GM12878 (cell line): ENCODE measurements around the gene FN3K. TPM values are rescaled to one million over a fixed set of nuclear protein-coding genes. Genes with fewer than 3 reads are reported as not detected.

ENCODE experiments used
- ATAC-seq: fragments of 200-7000 bp; cut with Tn5 transposase; 3 replicates; pipeline ENCODE4 v1.9.1; 2020; ENCODE audit warnings: mild to moderate bottlenecking, moderate library complexity
- BruUV-seq: library from RNA; stranded (reverse); fragments of 400-500 nt; replicated peaks from 2 replicates; lab custom pipeline; 2021; lab: Mats Ljungman, UMichigan
- CTCF ChIA-PET: fragments of 300-600 bp; sonication (Branson Sonifier 250); formaldehyde crosslinking; extraction: SDS; loops from one replicate; lab custom pipeline; 2021; ENCODE audit warnings: inconsistent platforms; lab: Yijun Ruan, JAX
- POLR2A ChIA-PET: fragments of 350-600 bp; formaldehyde crosslinking; extraction: SDS; loops from one replicate; lab custom pipeline; 2021; ENCODE audit warnings: inconsistent platforms; lab: Charles Lee
- RAD21 ChIA-PET: fragments of 300-600 bp; sonication (Branson Sonifier 250); formaldehyde crosslinking; loops from one replicate; lab custom pipeline; 2023; ENCODE audit warnings: antibody characterized with exemption; ENCODE audit not compliant: unreplicated experiment; lab: Charles Lee
- SMC1A ChIA-PET: fragments of 300-600 bp; sonication (Branson Sonifier 250); formaldehyde crosslinking; loops from one replicate; lab custom pipeline; 2023; ENCODE audit not compliant: unreplicated experiment, uncharacterized antibody; lab: Charles Lee
- DNase-seq: peaks from one replicate; pipeline ENCODE4 v3.0.0-alpha.2; 2011; ENCODE audit warnings: low read depth, low spot score
- FAIRE-seq: peaks from 3 replicates; lab custom pipeline; 2011; peaks lifted over from hg19 to GRCh38; lab: Jason Lieb, UNC
- H2AFZ ChIP-seq: 2 replicates; pipeline ENCODE4 v1.6.0; 2011; ENCODE audit warnings: low read depth, low read length, control low read depth; ENCODE audit not compliant: control insufficient read depth
- H3K27ac ChIP-seq: 2 replicates; pipeline ENCODE4 v1.5.1; 2011; ENCODE audit warnings: control low read depth; ENCODE audit not compliant: control insufficient read depth, insufficient read depth
- H3K27me3 ChIP-seq, 2 experiments: replicated peaks in 1 of 2; 2 replicates each; pipeline versions ENCODE4 v1.6.0 to v1.6.1; 2011; ENCODE audit warnings: low read length in 1 of 2; ENCODE audit not compliant: control insufficient read depth in 2 of 2, insufficient read depth in 2 of 2
- H3K36me3 ChIP-seq, 2 experiments: 2 replicates each; pipeline ENCODE4 v1.5.1; 2011; ENCODE audit warnings: low read length in 1 of 2; ENCODE audit not compliant: control insufficient read depth in 2 of 2, insufficient read depth in 2 of 2
- H3K4me1 ChIP-seq: 2 replicates; pipeline ENCODE4 v1.6.1; 2011; ENCODE audit warnings: mild to moderate bottlenecking, low read length, moderate library complexity, mixed read lengths; ENCODE audit not compliant: control insufficient read depth, insufficient read depth
- H3K4me2 ChIP-seq: 2 replicates; pipeline ENCODE4 v1.6.0; 2011; ENCODE audit warnings: control low read depth; ENCODE audit not compliant: control insufficient read depth, insufficient read depth
- H3K4me3 ChIP-seq: fragments of 200-600 bp; sonication (generic); 2 replicates; pipeline ENCODE4 v1.5.1; 2016
- H3K79me2 ChIP-seq: 2 replicates; pipeline ENCODE4 v1.6.0; 2011; ENCODE audit warnings: low read length; ENCODE audit not compliant: control insufficient read depth, insufficient read depth
- H3K9ac ChIP-seq: 2 replicates; pipeline ENCODE4 v1.8.0; 2011; ENCODE audit warnings: low read length, control low read depth, mixed read lengths; ENCODE audit not compliant: control insufficient read depth, insufficient read depth
- H3K9me3 ChIP-seq: replicated peaks from 3 replicates; pipeline ENCODE4 v1.5.1; 2011; ENCODE audit warnings: mild to moderate bottlenecking, low read length; ENCODE audit not compliant: control insufficient read depth, insufficient read depth
- H4K20me1 ChIP-seq: 2 replicates; pipeline ENCODE4 v1.6.0; 2011; ENCODE audit not compliant: control insufficient read depth, insufficient read depth
- ASH2L ChIP-seq: fragments of 300-600, 200-600 bp; sonication (generic); IDR thresholded peaks from 2 replicates; pipeline ENCODE4 v1.6.1; 2017; ENCODE audit warnings: low read depth, mild to moderate bottlenecking, borderline replicate concordance
- ATF7 ChIP-seq: fragments of 450-650 bp; IDR thresholded peaks from 2 replicates; pipeline ENCODE4 v1.6.1; 2016; ENCODE audit warnings: low read depth, mild to moderate bottlenecking
- BACH1 ChIP-seq: fragments of 450-650 bp; IDR thresholded peaks from 2 replicates; pipeline ENCODE4 v1.6.1; 2017; ENCODE audit warnings: mild to moderate bottlenecking, borderline replicate concordance
- CBX3 ChIP-seq: fragments of 200-600 bp; sonication (generic); IDR thresholded peaks from 2 replicates; pipeline ENCODE4 v1.6.1; 2016; ENCODE audit warnings: low read depth, borderline replicate concordance
- IKZF1 ChIP-seq: fragments of 450-650 bp; conservative IDR thresholded peaks from 2 replicates; pipeline ENCODE4 v1.6.1; 2017; ENCODE audit warnings: antibody characterized with exemption, mild to moderate bottlenecking
- MTA3 ChIP-seq: IDR thresholded peaks from 2 replicates; pipeline ENCODE4 v1.6.1; 2012; ENCODE audit warnings: low read length, inconsistent platforms, borderline replicate concordance
- NFIC ChIP-seq: IDR thresholded peaks from 2 replicates; pipeline ENCODE4 v1.6.1; 2012; ENCODE audit warnings: low read depth, mild to moderate bottlenecking, inconsistent platforms, low read length, moderate library complexity
- NFYA ChIP-seq: IDR thresholded peaks from 2 replicates; pipeline ENCODE4 v1.6.1; 2011; ENCODE audit warnings: low read depth, mild to moderate bottlenecking, low read length, improper control_type of control experiment, borderline replicate concordance
- SMAD1 ChIP-seq: fragments of 450-650 bp; IDR thresholded peaks from 2 replicates; pipeline ENCODE4 v1.6.1; 2018; ENCODE audit warnings: mild to moderate bottlenecking, low read depth; ENCODE audit not compliant: partially characterized antibody
- TAF1 ChIP-seq: IDR thresholded peaks from 2 replicates; pipeline ENCODE4 v1.6.1; 2011; ENCODE audit warnings: mild to moderate bottlenecking, low read depth, low read length, borderline replicate concordance
- TBL1XR1 ChIP-seq: IDR thresholded peaks from 2 replicates; pipeline ENCODE4 v1.6.1; 2012; ENCODE audit warnings: low read depth, low read length, improper control_type of control experiment
- ZNF217 ChIP-seq: fragments of 450-650 bp; IDR thresholded peaks from 2 replicates; pipeline ENCODE4 v1.6.1; 2017; ENCODE audit warnings: antibody characterized with exemption, mild to moderate bottlenecking
- ZNF274 ChIP-seq: IDR thresholded peaks from one replicate; pipeline ENCODE4 v1.8.0; 2011; ENCODE audit not compliant: insufficient read length, insufficient read depth
- WGBS: methylation state at CpG from one replicate; pipeline ENCODE4 v1.1.6; 2016; ENCODE audit warnings: low lambda C conversion rate; ENCODE audit not compliant: insufficient replicate concordance, insufficient coverage; ENCODE audit errors: missing lambda C conversion rate; 5-methylcytosine and 5-hydroxymethylcytosine counted together
- in situ Hi-C: fragments of 300-500 bp; cut with MboI; formaldehyde crosslinking; loops from 9 replicates; pipeline ENCODE4 v1.14.3; 2018; ENCODE audit warnings: mixed read lengths
- intact Hi-C: fragments of 100-400 bp; cut with micrococcal nuclease; formaldehyde crosslinking; loops from one replicate; pipeline ENCODE4 v1.14.2; 2022; ENCODE audit not compliant: unreplicated experiment
- polyA plus RNA-seq, 11 experiments: library from polyadenylated mRNA; depleted of rRNA in 4 of 11; unstranded in 6 of 11; stranded (reverse) in 5 of 11; fragments of >200 nt; fragmentation: Nextera tagmentation in 4 of 11; fragmentation: Illumina TruSeq in 1 of 11; extraction: Ambion mirVana in 4 of 11; extraction: Trizol in 1 of 11; gene quantifications; 1 replicate in 1 of 11; 2 replicates in 10 of 11; pipeline versions ENCODE4 v1.2.1 to v1.2.3, GENCODE V29; 2011 to 2016; ENCODE audit warnings: inconsistent platforms in 2 of 11, missing spikeins in 2 of 11, low read depth in 1 of 11
- total RNA-seq, 4 experiments: library from RNA; depleted of rRNA in 3 of 4; stranded (reverse); fragments of >200 nt in 3 of 4; fragmentation: Illumina TruSeq in 1 of 4; extraction: Trizol in 1 of 4; gene quantifications; 2 replicates each; pipeline versions ENCODE4 v1.2.1 to v1.2.3, GENCODE V29; 2013 to 2021
- TF ChIP-seq, protein P1 (sequence below), 3 experiments: IDR thresholded peaks in 2 of 3; conservative IDR thresholded peaks in 1 of 3; 2 replicates each; pipeline ENCODE4 v1.5.1; 2011; ENCODE audit warnings: low read depth in 3 of 3, low read length in 3 of 3, mild to moderate bottlenecking in 3 of 3, control low read depth in 2 of 3, moderate library complexity in 2 of 3, inconsistent platforms in 1 of 3, mixed read lengths in 1 of 3; ENCODE audit not compliant: control insufficient read depth in 2 of 3, insufficient read depth in 1 of 3; ENCODE audit errors: extremely low read depth in 1 of 3
- TF ChIP-seq, protein P2 (sequence below): fragments of 450-650 bp; IDR thresholded peaks from 2 replicates; pipeline ENCODE4 v1.6.1; 2017; ENCODE audit warnings: borderline replicate concordance
- TF ChIP-seq, protein P3 (sequence below): fragments of 450-650 bp; IDR thresholded peaks from 2 replicates; pipeline ENCODE4 v1.6.1; 2016; ENCODE audit warnings: mild to moderate bottlenecking
- TF ChIP-seq, protein P4 (sequence below): IDR thresholded peaks from 2 replicates; pipeline ENCODE4 v1.6.1; 2011; ENCODE audit warnings: low read depth, mild to moderate bottlenecking, low read length, moderate library complexity, borderline replicate concordance; ENCODE audit errors: extremely low read depth

The FN3K gene
- total and polyA plus RNA-seq, 10 of the 15 experiments (the other 5 are each of a cell fraction or from before 2014, with no cell fraction given) = 0.08 to 0.51 (median 0.17) TPM; not detected in 7

DNA sequence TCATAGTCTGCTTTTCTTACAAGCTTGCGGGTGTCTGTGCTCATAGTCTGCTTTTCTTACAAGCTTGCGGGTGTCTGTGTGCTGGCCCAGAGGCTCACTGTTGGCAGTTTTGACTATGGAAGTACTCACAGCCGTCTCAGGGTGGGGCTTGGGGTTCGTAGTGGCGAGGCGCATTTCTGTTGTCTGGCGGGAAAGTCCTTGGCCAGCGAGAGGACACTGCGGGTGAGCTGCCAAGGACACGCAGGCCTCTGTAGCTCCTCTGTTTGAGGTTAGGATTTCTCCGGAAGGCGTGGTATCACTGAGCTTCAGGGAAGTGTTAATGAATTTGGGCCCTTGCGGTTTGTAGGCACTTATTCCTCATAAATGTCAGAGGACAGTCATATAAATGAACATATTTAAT lies 30.0 kb downstream of the FN3K start (continued):
- TF ChIP-seq BACH1 (no peak), TAF1 (no peak), TBL1XR1 (no peak)

DNA sequence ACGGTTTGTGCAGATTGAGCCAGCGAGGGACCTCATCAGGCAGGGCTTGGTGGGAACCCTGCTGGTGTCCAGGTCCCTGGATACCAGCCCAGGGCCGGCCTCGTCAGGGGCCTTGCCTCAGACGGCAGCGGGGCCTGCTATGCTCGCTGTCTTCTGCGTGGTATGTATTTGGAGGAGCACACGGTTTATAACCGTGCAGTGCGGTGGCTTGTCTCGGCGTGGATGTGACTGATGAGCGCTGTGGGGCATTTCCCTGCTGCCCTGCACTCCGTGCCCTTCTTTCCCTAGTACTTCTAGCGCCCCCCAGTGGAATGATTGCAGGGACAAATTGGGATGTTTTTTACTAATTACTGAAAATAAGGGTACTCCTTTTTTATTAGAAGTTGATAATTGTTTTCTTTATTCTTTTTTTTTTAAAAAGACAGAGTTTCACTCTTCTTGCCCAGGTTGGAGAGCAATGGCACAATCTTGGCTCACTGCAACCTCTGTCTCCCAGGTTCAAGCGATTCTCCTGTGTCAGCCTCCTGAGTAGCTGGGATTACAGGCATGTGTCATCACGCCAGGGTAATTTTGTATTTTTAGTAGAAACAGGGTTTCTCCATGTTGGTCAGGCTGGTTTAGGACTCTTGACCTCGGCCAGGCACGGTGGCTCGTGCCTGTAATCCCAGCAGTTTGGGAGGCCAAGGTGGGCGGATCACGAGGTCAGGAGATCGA lies 31.8 kb downstream of the FN3K start:
- no peaks in the 10 kb centered on the region for H3K9me3 ChIP-seq
- H3K4me3 ChIP-seq = no peak overlapping the region
- H3K36me3 ChIP-seq = peaks cover 9 to 15% of the 10 kb centered on the region in 2 experiments; a peak in 3 of 4 replicates
- WGBS = 81% methylated on average over 24 of the region's 24 CpGs
- H3K4me1 ChIP-seq = no peaks in the 10 kb centered on the region
- DNase-seq = no peak
- no peak overlapping the region for H3K4me2 ChIP-seq
- H4K20me1 ChIP-seq = no peaks in the 10 kb centered on the region
- H3K27ac ChIP-seq = no peak overlapping the region
- no peak overlapping the region for H3K9ac ChIP-seq
- BruUV-seq = no TSS peak
- no peak for FAIRE-seq
- CTCF ChIA-PET = interaction anchor here (0.8 to 1.7 kb wide), 5 partner anchors 15 to 207 kb away, joined by 3 to 5 read pairs (median 3); no protein-coding TSS in a partner anchor
- no peak overlapping the region for H2AFZ ChIP-seq
- no peaks in the 10 kb centered on the region for H3K79me2 ChIP-seq
- POLR2A ChIA-PET = interaction anchor here (0.5 kb wide), 1 partner anchor 178 kb away, joined by 3 read pairs; no protein-coding TSS in a partner anchor
- intact Hi-C loops (no loop called here), in situ Hi-C loops (no loop called here)
- RAD21 ChIA-PET = no interaction called here
- peak; percentile 39; the same call in 2 of the 3 replicates for ATAC-seq
- SMC1A ChIA-PET = interaction anchor here (1.4 kb wide), 1 partner anchor 14 kb away, joined by 4 read pairs; no protein-coding TSS in a partner anchor
- H3K27me3 ChIP-seq = no peaks in the 10 kb centered on the region
- no peak for TF ChIP-seq ZNF217
- TF ChIP-seq, protein P1, sequence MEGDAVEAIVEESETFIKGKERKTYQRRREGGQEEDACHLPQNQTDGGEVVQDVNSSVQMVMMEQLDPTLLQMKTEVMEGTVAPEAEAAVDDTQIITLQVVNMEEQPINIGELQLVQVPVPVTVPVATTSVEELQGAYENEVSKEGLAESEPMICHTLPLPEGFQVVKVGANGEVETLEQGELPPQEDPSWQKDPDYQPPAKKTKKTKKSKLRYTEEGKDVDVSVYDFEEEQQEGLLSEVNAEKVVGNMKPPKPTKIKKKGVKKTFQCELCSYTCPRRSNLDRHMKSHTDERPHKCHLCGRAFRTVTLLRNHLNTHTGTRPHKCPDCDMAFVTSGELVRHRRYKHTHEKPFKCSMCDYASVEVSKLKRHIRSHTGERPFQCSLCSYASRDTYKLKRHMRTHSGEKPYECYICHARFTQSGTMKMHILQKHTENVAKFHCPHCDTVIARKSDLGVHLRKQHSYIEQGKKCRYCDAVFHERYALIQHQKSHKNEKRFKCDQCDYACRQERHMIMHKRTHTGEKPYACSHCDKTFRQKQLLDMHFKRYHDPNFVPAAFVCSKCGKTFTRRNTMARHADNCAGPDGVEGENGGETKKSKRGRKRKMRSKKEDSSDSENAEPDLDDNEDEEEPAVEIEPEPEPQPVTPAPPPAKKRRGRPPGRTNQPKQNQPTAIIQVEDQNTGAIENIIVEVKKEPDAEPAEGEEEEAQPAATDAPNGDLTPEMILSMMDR (IDR thresholded peaks at IDR 0.05 in 2 of 3, conservative IDR thresholded peaks at IDR 0.05 in 1 of 3; ENCODE audit: control insufficient read depth in 2 of 3, extremely low read depth in 1 of 3, insufficient read depth in 1 of 3, low read depth in 3 of 3, low read length in 3 of 3) = peak; percentile 48 to 58 (median 51)
- no peak for TF ChIP-seq IKZF1
- no peak for TF ChIP-seq NFIC
- no peak for TF ChIP-seq MTA3
- no peak for TF ChIP-seq ATF7
- TF ChIP-seq, protein P2, sequence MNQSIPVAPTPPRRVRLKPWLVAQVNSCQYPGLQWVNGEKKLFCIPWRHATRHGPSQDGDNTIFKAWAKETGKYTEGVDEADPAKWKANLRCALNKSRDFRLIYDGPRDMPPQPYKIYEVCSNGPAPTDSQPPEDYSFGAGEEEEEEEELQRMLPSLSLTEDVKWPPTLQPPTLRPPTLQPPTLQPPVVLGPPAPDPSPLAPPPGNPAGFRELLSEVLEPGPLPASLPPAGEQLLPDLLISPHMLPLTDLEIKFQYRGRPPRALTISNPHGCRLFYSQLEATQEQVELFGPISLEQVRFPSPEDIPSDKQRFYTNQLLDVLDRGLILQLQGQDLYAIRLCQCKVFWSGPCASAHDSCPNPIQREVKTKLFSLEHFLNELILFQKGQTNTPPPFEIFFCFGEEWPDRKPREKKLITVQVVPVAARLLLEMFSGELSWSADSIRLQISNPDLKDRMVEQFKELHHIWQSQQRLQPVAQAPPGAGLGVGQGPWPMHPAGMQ = no peak
- TF ChIP-seq ZNF274 = no peak
- no peak for TF ChIP-seq SMAD1
- TF ChIP-seq, protein P3, sequence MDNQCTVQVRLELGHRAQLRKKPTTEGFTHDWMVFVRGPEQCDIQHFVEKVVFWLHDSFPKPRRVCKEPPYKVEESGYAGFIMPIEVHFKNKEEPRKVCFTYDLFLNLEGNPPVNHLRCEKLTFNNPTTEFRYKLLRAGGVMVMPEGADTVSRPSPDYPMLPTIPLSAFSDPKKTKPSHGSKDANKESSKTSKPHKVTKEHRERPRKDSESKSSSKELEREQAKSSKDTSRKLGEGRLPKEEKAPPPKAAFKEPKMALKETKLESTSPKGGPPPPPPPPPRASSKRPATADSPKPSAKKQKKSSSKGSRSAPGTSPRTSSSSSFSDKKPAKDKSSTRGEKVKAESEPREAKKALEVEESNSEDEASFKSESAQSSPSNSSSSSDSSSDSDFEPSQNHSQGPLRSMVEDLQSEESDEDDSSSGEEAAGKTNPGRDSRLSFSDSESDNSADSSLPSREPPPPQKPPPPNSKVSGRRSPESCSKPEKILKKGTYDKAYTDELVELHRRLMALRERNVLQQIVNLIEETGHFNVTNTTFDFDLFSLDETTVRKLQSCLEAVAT = 0 out of 2 replicates have a peak, but pooled peaks have one; percentile 51
- TF ChIP-seq, protein P4, sequence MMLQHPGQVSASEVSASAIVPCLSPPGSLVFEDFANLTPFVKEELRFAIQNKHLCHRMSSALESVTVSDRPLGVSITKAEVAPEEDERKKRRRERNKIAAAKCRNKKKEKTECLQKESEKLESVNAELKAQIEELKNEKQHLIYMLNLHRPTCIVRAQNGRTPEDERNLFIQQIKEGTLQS = no peak
- TF ChIP-seq CBX3 = no peak
- no peak for TF ChIP-seq ASH2L
- TF ChIP-seq NFYA = no peak
